ENCODE results near the gene ZNF629.

DNA sequence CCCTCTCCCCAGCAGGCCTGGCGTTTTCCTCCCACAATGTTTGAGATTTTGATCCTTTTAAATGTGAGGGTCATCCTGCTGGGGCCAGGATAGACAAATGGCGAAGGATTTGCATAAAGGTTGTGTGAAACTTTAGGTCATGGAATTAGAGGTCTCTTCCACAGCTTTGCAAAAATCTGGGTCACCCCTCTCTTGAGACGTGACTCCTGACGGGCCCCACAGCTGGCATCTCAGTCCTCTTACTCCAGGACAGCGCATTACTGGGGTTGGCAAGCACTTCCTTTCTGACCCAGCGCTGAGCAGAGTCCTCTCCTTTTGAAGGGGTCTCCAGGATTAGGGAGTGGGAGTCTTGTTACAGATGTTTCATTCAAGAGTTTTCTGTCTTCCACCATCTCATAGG lies 7.4 kb downstream of the ZNF629 start:
- TF ChIP-seq, protein P1, sequence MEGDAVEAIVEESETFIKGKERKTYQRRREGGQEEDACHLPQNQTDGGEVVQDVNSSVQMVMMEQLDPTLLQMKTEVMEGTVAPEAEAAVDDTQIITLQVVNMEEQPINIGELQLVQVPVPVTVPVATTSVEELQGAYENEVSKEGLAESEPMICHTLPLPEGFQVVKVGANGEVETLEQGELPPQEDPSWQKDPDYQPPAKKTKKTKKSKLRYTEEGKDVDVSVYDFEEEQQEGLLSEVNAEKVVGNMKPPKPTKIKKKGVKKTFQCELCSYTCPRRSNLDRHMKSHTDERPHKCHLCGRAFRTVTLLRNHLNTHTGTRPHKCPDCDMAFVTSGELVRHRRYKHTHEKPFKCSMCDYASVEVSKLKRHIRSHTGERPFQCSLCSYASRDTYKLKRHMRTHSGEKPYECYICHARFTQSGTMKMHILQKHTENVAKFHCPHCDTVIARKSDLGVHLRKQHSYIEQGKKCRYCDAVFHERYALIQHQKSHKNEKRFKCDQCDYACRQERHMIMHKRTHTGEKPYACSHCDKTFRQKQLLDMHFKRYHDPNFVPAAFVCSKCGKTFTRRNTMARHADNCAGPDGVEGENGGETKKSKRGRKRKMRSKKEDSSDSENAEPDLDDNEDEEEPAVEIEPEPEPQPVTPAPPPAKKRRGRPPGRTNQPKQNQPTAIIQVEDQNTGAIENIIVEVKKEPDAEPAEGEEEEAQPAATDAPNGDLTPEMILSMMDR (IDR thresholded peaks at IDR 0.05 in 4 of 5, conservative IDR thresholded peaks at IDR 0.05 in 1 of 5), result no peak
- TF ChIP-seq POLR2A (IDR thresholded peaks at IDR 0.05), result no peak

All from gastrocnemius medialis (tissue), 4 donors.